Neural progenitor cell (in vitro differentiated cells): Measurements from ENCODE around the gene SERPINI1.

ENCODE experiments used
- CTCF ChIP-seq: fragments of 200-600 bp; sonication (generic); IDR thresholded peaks from 2 replicates; pipeline ENCODE4 v1.5.1; 2017; ENCODE audit warnings: antibody characterized with exemption, mild to moderate bottlenecking
- EZH2 ChIP-seq: fragments of 200-600 bp; sonication (generic); IDR thresholded peaks from 2 replicates; pipeline ENCODE4 v1.6.1; 2017; ENCODE audit warnings: antibody characterized with exemption, mild to moderate bottlenecking, moderate library complexity

- TF ChIP-seq CTCF: no peak
- no peak for TF ChIP-seq EZH2
Measured at GRCh38 chr3:167772992-167773391, 37.5 kb downstream of the SERPINI1 start.
